GM21717 (cell line): ENCODE data around the gene ELMO1.

ENCODE experiments used
- ATAC-seq: cut with Tn5 transposase; IDR thresholded peaks from one replicate; pipeline ENCODE4 v1.9.1; 2021; ENCODE audit warnings: mild to moderate bottlenecking, moderate library complexity; ENCODE audit not compliant: unreplicated experiment

Gene ELMO1

GRCh38 chr7:37410305-37411229 lies 38.1 kb downstream of the ELMO1 start:
- ATAC-seq: no peak

GRCh38 chr7:37409461-37409860 lies 39.2 kb downstream of the ELMO1 start:
- no peak for ATAC-seq

- ATAC-seq: peak; percentile 53
Measured at GRCh38 chr7:37408291-37409228, 40.1 kb downstream of the ELMO1 start.

GRCh38 chr7:37405603-37406122 lies 43.0 kb downstream of the ELMO1 start:
- ATAC-seq: no peak

GRCh38 chr7:37405128-37405527 lies 43.5 kb downstream of the ELMO1 start:
- no peak for ATAC-seq

GRCh38 chr7:37399876-37400421 lies 48.7 kb downstream of the ELMO1 start:
- no peak for ATAC-seq

- ATAC-seq: no peak
Measured at GRCh38 chr7:37398403-37398802, 50.3 kb downstream of the ELMO1 start.

- ATAC-seq: no peak
Measured at GRCh38 chr7:37395618-37396259, 52.9 kb downstream of the ELMO1 start.

GRCh38 chr7:37394158-37394557 lies 54.5 kb downstream of the ELMO1 start:
- ATAC-seq: peak; percentile 86

GRCh38 chr7:37393476-37393875 lies 55.2 kb downstream of the ELMO1 start:
- ATAC-seq: no peak

- no peak for ATAC-seq
Measured at GRCh38 chr7:37392673-37393017, 56.0 kb downstream of the ELMO1 start.

- ATAC-seq: no peak
Measured at GRCh38 chr7:37391791-37392672, 56.6 kb downstream of the ELMO1 start.

- ATAC-seq: no peak
Measured at GRCh38 chr7:37390114-37390513, 58.5 kb downstream of the ELMO1 start.

GRCh38 chr7:37388811-37389210 lies 59.9 kb downstream of the ELMO1 start:
- ATAC-seq: no peak

- no peak for ATAC-seq
Measured at GRCh38 chr7:37385787-37386186, 62.9 kb downstream of the ELMO1 start.

GRCh38 chr7:37382546-37383088 lies 66.0 kb downstream of the ELMO1 start:
- ATAC-seq: no peak

- no peak for ATAC-seq
Measured at GRCh38 chr7:37380831-37381230, 67.8 kb downstream of the ELMO1 start.

GRCh38 chr7:37379546-37380277 lies 69.0 kb downstream of the ELMO1 start:
- no peak for ATAC-seq

GRCh38 chr7:37377231-37377630 lies 71.4 kb downstream of the ELMO1 start:
- no peak for ATAC-seq
